M059J (cell line): Measurements from ENCODE around the gene EPHA2. TPM values are rescaled to one million over a fixed set of nuclear protein-coding genes. Genes with fewer than 3 reads are reported as not detected.
"Not testable (repeated sequence)": the region's sequence is repeated elsewhere in the genome, so short reads cannot be mapped to it uniquely, and the experiment has no call there.

ENCODE experiments used
- DNase-seq: peaks from one replicate; pipeline ENCODE4 v3.0.0-alpha.2; 2012; ENCODE audit warnings: low read depth
- total RNA-seq: library from RNA; depleted of rRNA; stranded (reverse); fragments of >200 nt; shearing (Covaris generic); gene quantifications from 2 replicates; pipeline ENCODE4 v1.2.3, GENCODE V29; 2014

Gene EPHA2
- total RNA-seq, 1 experiment from 2014 or later, result 212 TPM

DNA sequence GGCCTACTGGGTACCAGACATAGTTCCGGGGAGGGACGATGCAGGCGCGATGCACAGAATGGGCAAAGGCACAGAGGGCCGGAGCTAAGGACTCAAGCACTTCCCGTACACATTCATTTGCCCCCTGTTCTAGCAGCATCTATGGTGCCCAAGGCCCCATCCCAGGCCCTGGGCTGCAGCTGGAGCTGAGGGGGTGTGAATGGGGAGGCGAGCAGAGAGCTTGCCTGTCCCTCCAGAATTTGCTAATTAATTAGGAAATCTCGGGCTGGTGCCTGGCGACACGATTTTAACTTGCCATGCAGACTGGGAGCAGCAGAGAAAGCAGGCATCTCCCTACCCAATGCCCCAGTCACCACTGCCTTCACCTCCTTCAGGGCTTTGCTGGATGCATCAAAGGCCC lies 35.9 kb downstream of the EPHA2 start:
- DNase-seq, result no peak

DNA sequence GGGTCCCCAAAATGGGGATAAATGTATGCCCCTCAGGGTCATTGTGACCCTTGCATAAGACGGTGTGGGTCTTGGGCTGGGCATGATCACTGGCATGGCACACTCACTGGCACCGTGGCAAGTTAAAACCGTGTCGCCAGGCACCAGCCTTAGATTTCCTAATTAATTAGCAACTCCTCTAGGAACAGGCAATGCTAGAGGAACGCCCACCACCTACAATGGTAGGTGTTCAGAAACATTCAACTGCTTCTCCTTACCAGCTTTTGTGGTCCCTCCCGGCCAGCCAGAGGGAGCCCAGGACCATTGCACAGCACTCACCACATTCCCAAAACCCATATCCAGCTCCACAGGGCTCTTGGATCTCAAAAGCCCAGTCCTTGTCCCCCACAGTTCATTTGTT lies 36.4 kb downstream of the EPHA2 start:
- DNase-seq, result no peak

DNA sequence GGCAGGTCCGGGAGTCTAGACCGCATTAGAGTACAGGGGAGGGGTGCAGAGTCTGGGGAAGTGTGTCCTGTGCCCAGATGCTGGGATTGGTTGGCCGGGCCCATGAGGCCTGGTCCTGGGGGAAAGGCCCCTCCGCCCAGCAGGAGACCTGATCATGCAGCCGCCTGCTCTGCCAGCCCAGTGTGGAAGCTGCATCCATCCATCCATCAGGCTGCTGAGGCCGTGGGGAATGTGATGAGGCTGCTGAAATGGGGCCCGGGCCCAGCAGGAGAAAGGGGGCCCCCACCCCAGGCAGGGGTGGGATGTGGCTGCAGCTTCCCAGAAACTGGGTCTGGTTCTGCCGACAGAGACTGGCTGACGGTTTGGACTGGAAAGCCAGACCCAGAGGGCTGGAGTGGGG lies 37.2 kb downstream of the EPHA2 start:
- no peak for DNase-seq

DNA sequence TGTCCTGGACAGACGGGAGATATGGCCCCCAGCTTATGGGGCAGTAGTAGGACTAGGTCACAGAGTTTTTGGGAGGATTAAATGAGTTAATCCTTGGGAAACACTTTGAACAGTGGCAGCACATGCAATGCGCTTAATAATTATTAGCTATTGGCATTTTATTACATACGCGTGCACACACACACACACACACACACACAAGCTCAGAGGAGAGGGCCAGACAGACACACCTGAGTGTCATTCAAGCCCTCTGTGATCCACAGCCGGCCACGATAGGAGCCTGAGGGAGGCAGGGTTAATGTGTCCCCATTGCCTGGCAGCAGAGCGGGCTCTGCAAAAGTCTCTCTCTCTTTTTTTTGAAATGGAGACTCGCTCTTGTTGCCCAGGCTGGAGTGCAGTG lies 37.9 kb downstream of the EPHA2 start:
- no peak for DNase-seq

DNA sequence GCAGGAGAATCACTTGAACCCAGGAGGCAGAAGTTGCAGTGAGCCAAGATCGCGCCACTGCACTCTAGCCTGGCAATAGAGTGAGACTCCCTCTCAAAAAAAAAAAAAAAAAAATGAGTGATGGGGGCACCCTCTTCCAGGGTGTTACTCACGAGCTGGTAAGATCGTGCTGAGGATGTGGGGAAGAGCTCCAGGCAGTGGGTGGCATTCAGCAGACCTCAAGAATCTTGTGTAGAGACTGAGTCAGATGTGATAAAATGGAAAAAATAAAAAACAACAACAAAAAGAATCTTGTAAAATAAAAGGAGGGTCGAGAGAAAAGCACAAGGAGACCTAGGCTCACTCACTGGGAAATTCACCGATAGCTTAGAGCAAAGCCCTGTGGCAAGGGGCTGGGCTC lies 38.5 kb downstream of the EPHA2 start:
- DNase-seq, result peak; percentile 95

DNA sequence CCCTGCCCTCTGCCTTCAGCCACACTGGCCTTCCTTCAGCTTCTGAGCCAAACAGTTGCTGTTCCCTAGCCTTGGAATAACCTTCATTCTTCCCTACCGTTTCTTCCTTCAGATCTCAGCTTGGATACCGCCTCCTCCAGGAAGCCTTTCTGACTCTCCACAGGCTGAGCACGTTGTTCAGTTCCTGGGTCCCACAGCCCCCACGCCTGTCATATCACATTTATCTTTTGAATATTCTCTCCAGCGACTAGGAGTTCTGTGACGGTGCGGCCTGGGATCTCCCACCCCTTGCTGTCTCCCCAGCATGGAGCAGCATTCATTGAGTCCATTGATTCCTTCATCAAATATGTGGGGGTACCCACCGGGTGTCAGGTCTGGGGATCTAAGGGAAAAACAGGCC lies 39.2 kb downstream of the EPHA2 start:
- no peak for DNase-seq

DNA sequence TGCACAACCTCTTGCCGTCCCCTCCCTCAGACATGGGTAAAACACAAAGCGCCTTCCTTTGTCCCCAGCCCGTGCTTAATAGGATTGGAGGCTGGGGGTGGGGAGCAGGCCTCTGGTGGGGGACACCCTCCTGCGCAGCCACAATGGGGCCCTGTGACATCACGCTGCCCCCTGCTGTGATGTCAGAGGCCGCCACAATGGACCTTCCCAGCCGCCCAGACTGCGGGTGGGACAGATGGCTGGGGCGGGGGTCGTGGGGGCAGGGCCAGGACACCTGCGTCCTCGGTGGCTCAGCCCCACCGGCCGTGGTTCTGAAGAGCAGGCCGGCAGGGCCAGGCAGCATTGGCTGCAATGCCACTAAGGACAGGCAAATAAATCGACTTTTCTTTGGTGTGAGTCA lies 39.9 kb downstream of the EPHA2 start:
- peak; percentile 12 for DNase-seq

DNA sequence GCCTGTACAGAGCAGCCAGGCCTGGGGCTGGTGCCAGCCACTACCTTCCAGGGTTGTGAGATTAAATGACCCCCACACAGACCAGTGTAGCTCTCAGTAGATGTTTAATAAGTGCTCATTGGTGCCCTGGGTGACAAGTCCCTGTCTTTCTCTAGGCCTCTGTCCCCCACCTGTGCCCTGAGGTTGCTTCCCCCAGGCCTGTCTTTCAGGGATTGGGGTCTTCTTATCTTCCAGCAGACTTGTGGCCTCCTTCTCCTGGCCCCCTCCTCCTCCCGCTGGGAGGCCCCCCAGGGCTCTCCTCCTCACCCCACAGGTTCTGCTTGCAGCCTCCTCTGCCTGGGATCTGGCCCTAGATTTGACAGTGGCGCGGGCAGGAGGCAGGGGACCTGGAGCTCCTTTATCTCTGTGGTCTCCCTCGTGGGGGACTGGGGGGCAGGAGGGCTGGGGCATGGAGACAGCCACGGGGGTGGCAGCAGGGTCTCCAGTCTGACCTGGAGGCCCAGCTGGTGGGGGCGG lies 40.3 kb downstream of the EPHA2 start:
- no peak for DNase-seq

DNA sequence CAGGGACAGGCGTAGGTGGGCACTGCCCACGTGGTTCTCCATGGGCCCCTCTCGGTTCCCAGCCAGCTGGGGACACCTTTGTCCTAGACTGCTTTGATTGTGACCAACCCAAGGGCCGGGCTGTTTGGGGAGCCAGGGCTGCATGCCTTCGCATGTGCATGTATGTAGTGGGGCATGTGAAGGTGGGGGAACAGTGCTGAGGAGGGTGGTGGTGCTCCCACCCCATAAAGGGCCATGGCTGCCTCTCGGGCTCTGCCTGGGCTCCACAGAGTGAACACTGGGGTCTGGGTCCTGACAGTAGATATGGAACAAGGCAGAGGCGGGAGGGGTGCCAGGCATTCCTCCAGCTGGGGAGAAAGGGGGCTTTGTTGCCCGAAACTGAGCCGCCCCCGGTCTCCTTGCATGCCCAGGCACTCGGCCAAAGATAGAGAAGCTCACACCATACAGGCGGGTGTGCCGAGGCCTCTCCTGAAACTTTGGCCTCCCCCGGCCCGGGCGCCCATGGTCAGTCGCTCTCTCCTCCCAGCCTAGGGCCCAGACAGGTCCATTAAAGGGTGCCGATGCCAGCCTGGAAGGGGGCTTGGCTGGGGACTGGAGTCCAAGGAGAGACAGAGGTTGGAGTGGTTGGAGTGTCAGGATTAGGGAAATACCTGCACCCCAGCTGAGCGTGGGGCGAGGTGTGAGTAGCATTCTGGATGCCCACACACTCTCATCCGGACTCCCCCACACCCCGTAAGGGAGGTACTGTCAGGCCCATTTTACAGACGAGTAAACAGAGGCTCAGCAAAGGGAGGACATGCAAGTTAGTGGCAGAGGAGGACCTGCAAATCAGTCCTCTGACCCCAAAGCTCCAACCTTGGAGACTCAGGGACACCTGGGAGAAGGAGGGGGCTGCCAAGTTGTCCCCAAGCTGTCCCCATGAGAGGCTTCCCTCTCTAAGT lies 41.1 kb downstream of the EPHA2 start:
- no peak for DNase-seq

DNA sequence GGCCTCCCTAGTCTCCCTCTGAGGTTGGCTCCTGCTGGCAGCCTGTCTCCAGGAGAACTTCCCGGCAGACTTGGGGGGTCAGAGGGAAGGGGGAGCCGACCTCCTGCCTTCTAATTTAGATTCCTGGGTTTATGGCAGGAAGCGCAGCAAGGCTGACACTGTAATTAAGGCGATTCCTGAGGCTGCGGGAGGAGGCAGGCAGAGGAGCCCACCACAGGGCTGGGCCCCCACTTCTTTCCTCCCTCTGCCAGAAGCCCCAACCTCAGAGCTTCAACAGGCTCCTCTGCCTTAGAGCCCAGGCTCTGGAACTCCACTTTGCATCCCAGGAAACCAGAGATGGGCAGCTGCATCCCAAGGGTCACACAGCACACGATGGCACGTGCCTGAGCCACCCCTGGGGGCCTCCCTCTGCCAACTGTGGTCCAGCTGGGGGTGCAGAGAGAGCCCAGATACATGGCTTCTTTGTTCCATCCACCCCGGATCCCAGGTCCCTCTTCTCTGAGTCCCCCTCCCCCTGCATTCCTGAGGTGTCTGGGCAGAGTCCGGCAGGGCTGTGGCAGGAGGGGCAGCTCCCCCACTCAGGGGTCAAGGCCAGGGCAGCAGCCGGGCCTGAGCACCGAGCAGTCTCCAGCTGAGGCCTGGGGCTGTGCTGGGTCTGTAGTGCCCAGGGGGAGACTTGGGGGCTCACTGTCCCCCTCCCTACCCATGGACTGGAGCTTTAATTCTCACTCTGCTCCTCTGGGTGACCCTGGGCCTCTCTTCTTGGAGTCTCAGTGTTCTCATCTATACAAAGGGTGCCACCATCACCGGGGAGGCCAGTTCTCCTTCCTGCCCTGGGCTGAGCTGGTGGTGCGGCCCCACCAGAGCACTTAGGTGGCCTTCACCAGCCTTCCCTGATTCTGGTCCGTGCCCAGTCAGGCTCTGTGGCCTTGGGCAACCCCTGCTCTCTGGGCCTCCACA lies 43.0 kb downstream of the EPHA2 start:
- DNase-seq, result peak; percentile 83

DNA sequence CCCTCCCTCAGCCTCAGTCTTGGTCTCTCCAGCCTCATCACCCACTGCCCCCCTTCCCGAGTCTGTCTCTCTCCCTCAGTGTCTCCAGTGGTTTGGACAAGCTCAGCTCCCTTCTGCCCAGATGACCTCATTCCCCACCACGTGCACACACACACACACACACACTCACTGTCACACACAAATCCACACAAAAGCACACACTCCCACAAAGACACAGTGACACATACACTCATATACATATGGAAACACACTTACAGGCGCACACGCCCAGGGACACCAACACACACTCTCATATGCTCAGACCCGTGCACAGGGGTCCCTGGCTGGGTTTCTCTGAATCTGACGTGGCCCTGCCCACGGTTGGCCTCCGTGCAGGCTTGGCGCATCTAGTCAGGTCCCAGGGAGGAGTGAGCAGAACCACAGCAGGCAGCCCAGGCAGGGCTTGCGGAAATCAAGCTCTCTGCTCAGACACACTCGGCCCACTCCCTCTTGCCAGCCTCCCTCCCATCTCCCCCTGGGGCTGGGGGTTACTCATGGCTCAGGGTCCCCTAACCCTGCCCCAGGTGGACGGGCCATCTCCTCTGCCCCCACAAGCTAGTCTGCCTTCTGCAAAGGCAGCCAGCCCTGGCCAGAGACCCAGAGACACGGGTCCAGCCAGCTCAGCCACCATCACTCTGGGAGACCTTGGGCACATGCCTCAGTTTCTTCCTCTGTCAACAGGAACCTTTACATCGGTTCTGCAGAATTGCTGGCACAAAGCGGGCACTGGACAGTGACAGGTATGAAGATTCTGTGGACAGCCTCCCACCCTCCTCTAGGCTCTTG lies 43.9 kb downstream of the EPHA2 start:
- peak; percentile 87 for DNase-seq

DNA sequence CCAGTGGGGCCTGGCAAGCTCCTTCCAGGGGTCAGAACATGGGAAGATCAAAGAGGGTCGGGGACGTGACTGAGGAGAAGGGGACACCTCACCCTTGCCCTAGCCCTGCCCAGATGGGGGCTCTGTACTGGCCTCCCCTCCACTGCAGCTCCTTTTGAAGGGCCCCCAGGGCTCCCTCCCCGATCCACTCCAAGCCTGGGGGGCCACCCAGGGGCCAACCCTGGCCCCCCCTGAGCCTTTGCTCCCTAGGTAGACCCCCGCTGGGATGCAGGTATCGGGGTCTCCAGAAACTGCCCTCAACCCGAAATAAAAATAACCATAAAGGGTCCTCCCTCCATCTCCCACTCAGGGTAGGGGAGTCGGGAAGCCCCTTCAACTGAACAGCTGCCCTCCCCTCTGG lies 45.0 kb downstream of the EPHA2 start:
- no peak for DNase-seq

DNA sequence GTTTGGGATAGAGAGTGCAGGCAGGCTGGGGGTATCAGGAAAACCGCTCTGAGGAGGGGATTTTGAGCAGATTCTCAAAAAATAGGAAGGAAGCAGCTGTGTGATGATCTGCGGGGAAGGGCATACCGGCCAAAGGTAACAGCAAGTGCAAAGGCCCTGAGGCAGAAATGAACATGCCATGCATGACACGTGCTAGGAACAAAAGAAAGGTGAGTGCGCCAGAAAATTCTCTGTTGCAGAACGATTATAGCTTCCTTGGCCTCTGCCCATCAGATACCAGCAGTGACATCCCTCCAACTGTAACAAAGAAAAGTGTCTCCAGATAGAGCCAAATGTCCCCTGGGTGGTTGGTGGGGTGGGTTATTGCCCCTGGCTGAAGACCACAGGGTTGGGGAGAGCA lies 45.4 kb downstream of the EPHA2 start:
- DNase-seq, result no peak

DNA sequence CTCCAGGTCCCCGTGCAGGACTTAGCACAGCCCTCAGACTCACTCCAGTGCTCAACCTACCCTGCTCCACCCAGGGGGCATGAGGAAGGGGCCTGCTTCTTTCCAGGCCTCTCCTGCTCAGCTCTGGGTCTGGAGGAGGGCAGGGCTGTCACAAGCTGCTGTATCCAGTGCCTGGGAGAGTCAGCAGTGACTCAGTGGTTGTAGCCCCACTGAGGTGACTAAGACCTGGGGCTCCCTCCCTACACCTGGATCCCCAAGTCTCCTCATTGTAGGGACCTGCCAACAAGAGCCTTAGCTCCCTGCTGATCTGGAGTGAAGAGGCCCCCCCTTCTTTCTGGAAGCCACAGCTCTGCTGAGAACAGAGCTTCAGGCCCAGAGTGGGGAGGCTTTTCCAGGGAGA lies 46.3 kb downstream of the EPHA2 start:
- peak; percentile 74 for DNase-seq

DNA sequence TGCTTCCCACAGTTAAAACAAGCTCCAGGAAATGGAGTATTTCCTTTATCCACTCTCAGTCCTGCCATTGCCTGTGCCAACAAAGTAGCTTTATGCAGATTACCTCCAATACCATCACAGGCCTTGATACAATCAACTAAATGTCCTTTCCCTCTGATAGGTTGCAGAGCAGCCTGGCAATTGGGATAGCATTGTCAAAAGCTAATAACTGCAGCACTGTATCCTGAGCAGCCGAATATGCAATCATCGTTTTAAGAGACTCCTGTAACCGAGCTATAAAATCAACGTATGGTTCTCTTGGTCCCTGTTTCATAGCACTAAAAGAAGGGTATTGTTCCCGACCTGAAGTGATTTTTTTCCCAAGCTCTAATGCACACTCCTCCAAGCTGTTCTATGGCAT lies 48.8 kb downstream of the EPHA2 start:
- not testable (repeated sequence) for DNase-seq

DNA sequence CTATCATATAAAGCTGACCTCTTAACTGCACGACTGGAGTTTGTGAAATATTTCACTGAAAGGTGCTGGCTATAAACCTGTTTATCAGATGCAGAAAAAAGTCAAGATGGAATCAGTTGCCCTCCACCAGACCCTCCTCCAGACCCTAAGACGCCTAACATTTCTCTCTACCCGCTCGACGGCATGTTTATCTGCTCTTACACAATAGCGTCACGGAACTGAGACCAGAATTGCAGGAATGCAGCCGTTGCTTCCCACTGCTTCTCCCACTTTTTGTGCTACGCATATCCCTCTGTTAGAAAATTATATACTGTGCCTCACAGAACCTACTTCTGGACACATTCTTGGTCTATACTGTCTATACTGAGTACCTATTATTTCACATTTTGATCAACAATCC lies 54.2 kb downstream of the EPHA2 start:
- DNase-seq, result no peak

DNA sequence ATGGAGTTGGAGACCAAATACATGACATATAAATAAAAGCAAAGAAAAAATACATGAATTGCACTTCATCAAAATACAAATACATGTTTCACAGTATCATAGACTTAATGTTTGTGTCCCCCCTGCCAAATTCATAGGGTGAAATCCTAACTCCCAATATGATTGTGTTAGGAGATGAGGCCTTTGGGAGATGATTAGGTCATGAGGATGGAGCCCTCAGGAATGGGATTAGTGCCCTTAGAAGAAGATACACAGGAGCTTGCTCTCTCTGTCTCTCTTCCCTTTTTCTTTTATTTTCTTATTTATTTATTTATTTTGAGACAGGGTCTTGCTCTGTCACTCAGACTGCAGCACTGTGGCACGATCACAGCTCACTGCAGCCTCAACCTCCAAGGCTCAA lies 56.5 kb downstream of the EPHA2 start:
- no peak for DNase-seq

DNA sequence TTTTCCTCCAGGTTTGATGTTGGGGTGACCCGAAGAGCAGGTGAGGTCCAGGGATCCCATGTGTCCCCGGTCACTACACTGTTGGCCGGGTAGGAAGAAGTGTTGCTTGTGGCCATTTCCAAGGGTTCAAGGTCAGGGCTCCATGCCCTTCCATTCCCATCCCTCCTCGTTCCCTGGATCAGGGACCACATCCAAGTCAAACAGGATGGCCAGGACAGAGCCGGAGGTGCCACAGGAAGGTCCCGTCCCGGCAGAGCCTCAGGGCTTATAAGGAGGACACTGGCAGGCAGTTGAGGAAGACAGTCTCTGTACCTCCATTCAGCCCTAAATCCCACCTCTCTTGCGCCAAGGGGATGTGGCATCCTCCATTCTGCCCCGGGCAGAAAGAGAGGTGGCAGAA lies 60.4 kb downstream of the EPHA2 start:
- DNase-seq, result no peak

DNA sequence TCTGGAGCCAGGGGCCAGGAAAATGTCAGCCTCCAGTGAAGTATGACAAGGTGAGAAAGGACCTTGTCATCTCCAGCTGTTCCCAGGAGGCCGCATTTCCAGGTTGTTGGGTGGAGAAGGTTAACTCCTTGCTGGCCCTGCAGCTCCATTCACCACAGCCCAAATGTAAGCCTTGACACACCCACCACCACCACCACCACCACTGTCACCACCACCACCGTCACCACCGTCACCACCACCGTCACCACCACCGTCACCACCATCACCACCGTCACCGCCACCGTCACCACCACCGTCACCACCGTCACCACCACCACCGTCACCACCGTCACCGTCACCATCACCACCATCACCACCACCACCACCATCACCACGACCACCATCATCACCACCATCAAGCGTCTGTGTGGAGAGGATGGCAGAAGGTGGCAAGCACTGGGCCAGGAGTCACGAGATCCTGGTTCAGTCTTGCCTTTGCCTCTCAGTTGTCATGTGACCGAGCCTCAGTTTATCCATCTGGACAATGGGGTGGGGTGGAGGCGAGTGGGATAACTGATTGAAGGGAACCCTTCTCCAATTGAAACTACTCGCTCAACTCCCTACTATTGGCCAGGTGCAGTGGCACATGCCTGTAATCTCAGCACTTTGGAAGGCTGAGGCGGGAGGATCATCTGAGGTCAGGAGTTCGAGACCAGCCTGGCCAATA lies 61.3 kb downstream of the EPHA2 start:
- DNase-seq, result no peak

DNA sequence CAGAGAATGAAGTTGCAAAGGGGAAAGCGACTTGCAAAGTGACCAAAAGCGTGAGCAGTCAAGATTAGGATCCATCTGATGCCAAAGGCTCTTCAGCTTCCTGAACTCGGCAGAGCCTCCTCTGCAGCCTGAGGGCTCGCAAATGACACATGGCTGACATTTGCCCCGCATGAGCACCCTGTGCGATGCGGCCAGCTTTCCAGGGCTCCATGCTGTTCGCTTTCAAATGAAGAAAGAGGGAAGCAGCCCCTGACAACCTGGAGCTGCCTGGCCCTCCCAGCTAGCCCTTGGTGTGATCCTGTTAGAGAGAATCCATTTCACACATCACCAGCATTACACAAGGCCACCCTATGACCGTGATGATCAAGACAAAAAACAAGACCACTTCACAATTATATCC lies 62.3 kb downstream of the EPHA2 start:
- DNase-seq, result no peak
